ENCODE data around the gene RPTOR. TPM values are rescaled to one million over a fixed set of nuclear protein-coding genes. Genes with fewer than 3 reads are reported as not detected.

The RPTOR gene
- total RNA-seq, 1 experiment from 2014 or later, result 25.1 TPM

- DNase-seq, result no peak
- Mint-ChIP-seq H3K27ac (no peak overlapping the region), H3K27me3 (ENCODE audit: low read depth) (no peaks in the 10 kb centered on the region), H3K4me3 (no peak overlapping the region), H3K36me3 (ENCODE audit: insufficient read depth in 1 of 3, low read depth in 3 of 3) (peaks cover 7 to 9% (median 7%) of the 10 kb centered on the region in 3 experiments; a peak in 6 of 7 replicates), H3K4me1 (peaks cover 23 to 46% of the 10 kb centered on the region in 2 experiments), H3K9me3 (no peaks in the 10 kb centered on the region; a peak in 1 of 5 replicates)
- TF ChIP-seq CTCF (conservative IDR thresholded peaks at IDR 0.05), result no peak
- Histone ChIP-seq H4K20me1 (ENCODE audit: control insufficient read depth, insufficient read depth, insufficient read length) (no peaks in the 10 kb centered on the region), H2BK20ac (ENCODE audit: low read depth, low read length, poor library complexity, severe bottlenecking) (no peak overlapping the region), H3T11ph (ENCODE audit: low read length) (no peak overlapping the region), H3K14ac (ENCODE audit: insufficient read depth, low read length) (no peak overlapping the region), H3K27me3 (ENCODE audit: insufficient read depth, low read length) (no peaks in the 10 kb centered on the region), H2AK5ac (ENCODE audit: insufficient read length, low read length) (no peak overlapping the region), H3K4ac (ENCODE audit: low read depth, low read length) (no peak overlapping the region), H2BK5ac (ENCODE audit: insufficient read length, low read length) (no peak overlapping the region), H3K56ac (ENCODE audit: insufficient read length, low read depth, low read length) (no peak overlapping the region), H3K18ac (ENCODE audit: insufficient read length, low read depth, low read length) (no peak overlapping the region), H3K79me1 (ENCODE audit: insufficient read depth, low read depth, low read length, poor library complexity, severe bottlenecking) (no peaks in the 10 kb centered on the region), H3K23me2 (ENCODE audit: insufficient read length, low read depth, low read length, poor library complexity, severe bottlenecking) (no peaks in the 10 kb centered on the region), H3K9ac (ENCODE audit: extremely low read depth, insufficient read length, low read length) (no peak overlapping the region), H3K27ac (ENCODE audit: insufficient read length, low read depth, low read length) (no peak overlapping the region), H2BK120ac (ENCODE audit: low read depth, low read length, poor library complexity, severe bottlenecking) (no peak overlapping the region), H3K4me2 (ENCODE audit: insufficient read depth, insufficient read length, low read length) (no peak overlapping the region), H4K8ac (replicated peaks; ENCODE audit: insufficient read length, low read depth, low read length) (no peak overlapping the region), H4K5ac (ENCODE audit: insufficient read length, low read depth, low read length) (no peak overlapping the region), H3K79me2 (ENCODE audit: insufficient read depth, low read length) (no peaks in the 10 kb centered on the region), H3K4me1 (ENCODE audit: insufficient read depth, low read length) (peaks cover under 1% of the 10 kb centered on the region; the same call in 1 of the 2 replicates), H2BK12ac (ENCODE audit: insufficient read length, low read depth, low read length) (no peak overlapping the region), H3K9me3 (ENCODE audit: control insufficient read depth, low read depth, low read length) (no peaks in the 10 kb centered on the region), H2BK15ac (ENCODE audit: low read depth, low read length) (no peak overlapping the region), H2AFZ (ENCODE audit: low read length) (no peak overlapping the region), H4K91ac (ENCODE audit: insufficient read length, low read depth, low read length) (no peak overlapping the region), H3K23ac (ENCODE audit: insufficient read length, low read depth, low read length) (no peak overlapping the region)
- no CpG with 5 or more reads among the region's 2 CpGs for WGBS (ENCODE audit: extremely low coverage, insufficient read length, low lambda C conversion rate)
Measured at GRCh38 chr17:80775863-80776262, 231.2 kb downstream of the RPTOR start.

Measured in H9 (cell line).